Hepatocyte (in vitro differentiated cells): ENCODE measurements around the gene AKR1D1.

ENCODE experiments used
- CTCF ChIP-seq: fragments of 200-600 bp; sonication (generic); IDR thresholded peaks from 2 replicates; pipeline ENCODE4 v1.5.1; 2016; ENCODE audit warnings: antibody characterized with exemption, mild to moderate bottlenecking; ENCODE audit not compliant: poor library complexity
- EZH2 ChIP-seq: fragments of 200-600 bp; sonication (generic); IDR thresholded peaks from 2 replicates; pipeline ENCODE4 v1.6.1; 2016; ENCODE audit warnings: antibody characterized with exemption, mild to moderate bottlenecking, borderline replicate concordance
- EZH2phosphoT487 ChIP-seq: fragments of 200-600 bp; sonication (generic); IDR thresholded peaks from one replicate; pipeline ENCODE4 v1.6.1; 2018; ENCODE audit warnings: antibody characterized with exemption, mild to moderate bottlenecking, low read depth, moderate library complexity; ENCODE audit not compliant: unreplicated experiment, severe bottlenecking

- TF ChIP-seq CTCF (no peak), EZH2 (no peak), EZH2phosphoT487 (no peak)
These were observed at the start of gene AKR1D1 for GRCh38 chr7:138076196-138076595.
